NCI-H1417 (cell line): ENCODE results near the gene CD207.
"Not testable (repeated sequence)": the region's sequence is repeated elsewhere in the genome, so short reads cannot be mapped to it uniquely, and the experiment has no call there.

Experiments used
- DNase-seq, 3 experiments: peaks; one replicate each; lab custom pipeline; 2025; lab: John Stamatoyannopoulos, UW

Gene CD207

DNA sequence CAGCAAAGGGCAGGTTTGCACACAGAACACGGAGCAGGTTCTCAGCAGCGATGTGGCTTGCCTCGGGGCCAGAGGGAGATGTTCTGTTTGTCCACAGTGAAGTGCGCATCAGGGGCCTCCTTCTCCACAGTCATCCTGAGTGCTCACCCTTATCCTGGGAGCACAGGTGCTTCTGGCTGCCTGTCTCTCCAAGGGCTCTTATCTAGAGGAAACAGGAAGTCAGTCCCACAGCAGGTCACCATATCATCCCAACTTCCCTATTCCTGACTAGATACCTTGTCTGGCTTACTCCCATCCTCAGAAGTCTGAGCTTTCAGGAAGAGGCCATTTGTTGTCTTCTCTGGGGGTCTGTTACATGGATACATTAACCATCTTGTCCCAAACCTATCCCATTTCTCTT is at the start of gene CD207:
CD207 (minus strand) TSS at position 174 of the 400 bp plus-strand sequence; CDS start at position 134, 40 bp downstream.
- DNase-seq: no peak

DNA sequence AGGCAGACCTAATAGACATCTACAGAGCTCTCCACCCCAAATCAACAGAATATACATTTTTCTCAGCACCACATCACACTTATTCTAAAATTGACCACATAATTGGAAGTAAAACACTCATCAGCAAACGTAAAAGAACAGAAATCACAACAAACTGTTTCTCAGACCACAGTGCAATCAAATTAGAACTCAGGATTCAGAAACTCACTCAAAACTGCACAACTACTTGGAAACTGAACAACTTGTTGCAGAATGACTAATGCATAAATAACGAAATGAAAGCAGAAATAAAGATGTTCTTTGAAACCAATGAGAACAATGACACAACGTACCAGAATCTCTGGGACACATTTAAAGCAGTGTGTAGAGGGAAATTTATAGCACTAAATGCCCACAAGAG is 42.9 kb upstream of the CD207 start:
- not testable (repeated sequence) for DNase-seq

DNA sequence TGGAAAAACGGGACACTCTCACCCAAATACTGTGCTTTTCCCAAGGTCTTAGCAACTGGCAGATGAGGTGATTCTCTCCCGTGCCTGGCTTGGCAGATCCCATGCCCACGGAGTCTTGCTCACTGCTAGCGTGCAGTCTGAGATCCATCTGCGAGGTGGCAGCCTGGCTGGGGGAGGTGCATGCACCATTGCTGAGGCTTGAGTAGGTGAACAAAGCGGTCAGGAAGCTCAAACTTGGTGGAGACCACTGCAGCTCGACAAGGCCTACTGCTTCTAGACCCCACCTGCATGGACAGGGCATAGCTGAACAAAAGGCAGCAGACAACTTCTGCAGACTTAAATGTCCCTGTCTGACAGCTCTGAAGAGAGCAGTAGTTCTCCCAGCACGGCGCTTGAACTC is 40.5 kb upstream of the CD207 start:
- DNase-seq: not testable (repeated sequence)

DNA sequence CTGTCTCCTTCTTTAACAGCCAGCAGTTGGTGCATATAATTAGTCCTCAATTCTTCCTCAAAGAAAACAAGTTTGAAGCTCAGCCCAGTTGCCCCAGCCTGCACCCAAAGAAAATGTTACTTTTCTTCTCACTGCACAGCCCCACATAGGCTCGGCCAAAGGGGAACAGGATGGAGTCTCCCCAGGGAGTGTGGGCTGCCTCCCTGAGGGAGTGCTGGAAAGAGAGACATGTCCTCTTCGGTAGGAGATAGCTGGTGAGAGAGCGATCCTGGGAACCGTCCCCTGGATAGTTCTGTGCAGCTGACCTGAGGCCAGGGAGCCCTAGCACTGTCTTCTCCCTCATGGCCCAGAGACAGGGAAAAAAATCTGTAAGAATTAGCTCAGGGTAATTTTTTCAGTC is 37.9 kb upstream of the CD207 start:
- DNase-seq: no peak

DNA sequence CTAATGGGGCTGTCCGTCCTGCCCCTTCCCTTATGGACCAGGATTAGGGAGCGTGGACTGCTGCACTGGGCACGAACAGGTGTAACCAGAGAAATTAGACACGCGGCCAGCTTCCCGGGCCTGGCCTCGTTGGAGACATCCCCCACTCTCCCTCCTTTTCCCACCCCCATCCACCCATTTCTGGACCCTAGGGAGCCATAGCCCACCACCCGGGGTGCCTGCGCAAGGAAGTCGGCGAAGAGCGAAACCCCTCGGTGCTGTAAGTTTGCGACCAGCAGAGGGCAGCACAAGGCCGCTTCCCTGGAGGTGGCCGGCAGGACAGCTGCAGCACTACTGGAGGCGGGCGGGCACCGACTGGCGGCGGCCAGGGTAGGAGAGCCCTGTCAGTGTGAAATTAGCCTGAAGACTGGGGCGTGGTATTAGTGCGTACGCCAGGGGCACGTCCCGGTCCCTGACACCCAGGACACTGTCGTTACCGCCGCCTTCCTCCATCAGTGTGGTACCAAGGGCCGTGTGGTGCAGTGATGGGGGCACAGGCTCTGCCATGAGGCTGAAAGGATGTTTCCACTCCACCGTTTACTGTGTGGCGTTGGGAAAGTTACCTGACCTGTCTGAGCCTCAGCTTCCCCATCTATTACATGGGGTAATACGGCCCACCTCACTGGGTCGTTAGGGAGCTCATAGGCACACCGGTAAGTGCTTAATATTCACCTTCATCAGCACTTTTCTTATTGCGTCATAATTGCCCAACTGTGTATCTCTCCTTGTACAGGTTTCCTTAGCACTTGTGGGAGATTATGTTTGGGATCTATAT is 36.0 kb upstream of the CD207 start:
- DNase-seq: peak; percentile 65 to 91 (median 79)

DNA sequence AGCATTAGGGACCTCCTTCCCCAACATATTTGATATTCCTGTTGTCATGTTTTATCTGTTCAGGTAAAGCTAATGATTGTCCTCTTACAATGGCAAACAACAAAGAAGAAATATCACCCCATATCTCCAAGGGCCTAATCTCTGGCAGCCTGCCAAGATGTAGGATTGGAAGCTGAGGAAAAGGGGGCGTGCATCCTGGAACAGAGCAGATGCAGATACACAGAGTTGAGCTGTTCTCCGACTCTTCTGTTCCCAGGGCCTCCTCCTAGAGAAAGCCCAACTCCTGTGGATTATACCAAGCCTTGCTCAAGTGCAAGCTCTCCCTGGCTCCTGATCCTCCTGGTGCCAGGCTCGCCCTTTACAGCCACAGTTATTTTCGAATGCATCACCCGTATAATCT is 35.2 kb upstream of the CD207 start:
- peak in 1 of 3 experiments; percentile 53 for DNase-seq

DNA sequence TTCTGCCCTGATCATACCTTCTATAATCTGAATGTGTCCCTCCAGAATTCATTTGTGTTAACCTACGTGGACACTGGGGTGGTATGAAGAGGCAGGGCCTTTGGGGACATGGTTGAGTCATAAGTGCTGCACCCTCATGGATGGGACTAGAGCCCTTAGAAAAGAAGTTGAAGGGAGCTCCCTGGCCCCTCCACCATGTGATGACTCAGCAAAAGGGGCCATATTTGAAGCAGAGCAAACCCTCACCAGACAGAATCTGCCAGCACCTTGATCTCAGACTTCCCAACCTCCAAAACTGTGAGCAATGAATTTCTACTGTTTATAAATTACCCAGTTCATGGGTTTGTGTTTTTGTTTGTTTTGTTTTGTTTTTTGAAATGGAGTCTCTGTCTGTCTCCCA is 33.4 kb upstream of the CD207 start:
- DNase-seq: no peak

DNA sequence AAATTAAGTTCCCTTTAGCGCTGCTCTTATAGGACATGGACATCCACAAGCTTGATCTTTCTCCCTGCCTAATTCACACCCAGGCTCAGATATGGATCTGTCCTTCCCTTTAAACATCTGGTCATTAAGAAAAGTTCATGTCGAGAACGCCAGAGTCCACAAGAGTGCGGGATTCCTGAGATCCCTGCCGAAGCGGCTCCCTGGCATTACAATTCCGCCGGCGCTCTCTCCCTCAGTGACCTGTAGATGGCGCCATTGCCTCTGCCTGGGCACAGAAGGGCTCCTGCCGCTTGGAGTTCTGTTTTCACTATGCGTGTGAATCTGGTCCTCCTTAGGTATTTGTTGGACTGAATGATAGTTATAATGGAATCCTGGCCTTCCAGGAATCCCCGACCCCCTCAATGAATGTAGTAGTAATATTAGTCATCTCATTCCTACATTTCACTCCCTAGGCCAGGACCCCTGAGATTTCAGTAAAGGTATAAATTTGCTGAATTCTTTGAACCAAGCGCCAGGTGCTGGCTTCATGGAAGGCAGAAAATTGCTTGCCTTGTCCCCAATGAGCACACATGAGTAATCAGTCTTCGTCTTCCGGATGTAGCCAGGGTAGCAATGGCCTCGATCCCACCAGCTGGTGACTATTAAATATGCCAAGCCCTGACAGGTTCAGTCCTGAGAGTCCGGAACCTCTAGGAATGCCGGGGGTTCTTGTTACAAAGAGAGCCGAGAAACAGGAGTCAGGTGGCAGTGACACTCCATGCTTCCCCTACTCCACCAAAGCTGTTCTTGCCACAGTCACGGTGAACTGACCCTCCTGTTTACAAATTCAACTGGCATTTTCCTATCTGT is 26.4 kb upstream of the CD207 start:
- peak; percentile 72 to 89 (median 78) for DNase-seq

DNA sequence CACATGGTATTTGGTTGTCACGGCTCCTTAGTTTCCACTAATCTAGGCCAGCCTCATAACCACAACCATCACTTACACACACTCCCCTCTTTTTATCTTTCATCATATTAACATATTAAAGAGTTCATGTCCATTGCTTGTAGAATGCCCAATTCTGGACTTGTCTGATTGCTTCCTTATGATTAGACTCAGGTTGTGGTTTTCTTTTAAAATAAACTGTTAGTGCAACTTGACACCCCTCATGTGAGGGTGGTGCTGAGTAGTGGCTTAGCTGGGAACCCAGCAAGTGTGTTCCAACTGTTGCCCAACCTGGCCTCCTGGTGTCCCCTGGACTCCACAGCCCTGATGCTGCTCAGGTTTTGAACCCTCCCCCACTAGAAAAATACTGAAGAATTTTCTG is 20.1 kb upstream of the CD207 start:
- DNase-seq: no peak

DNA sequence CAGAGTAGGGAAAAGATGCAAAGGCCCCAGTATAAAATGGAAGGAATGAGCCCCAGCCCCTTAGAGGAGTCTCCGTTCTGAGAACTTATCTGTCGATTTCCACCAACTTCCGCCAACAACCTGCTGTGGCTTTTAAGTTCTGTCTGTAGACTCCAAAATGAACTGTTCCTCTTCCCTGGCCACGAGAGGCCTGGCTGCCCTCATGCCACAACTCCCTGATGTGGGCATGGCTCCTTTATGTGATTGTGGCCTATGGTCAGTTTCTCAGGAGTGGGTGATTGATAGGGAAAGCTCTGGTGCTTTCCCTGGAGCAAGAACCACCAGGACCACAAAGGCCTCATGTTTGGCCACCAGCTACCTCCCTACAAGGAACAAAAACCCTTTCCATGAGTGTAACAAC is 18.8 kb upstream of the CD207 start:
- DNase-seq: no peak

DNA sequence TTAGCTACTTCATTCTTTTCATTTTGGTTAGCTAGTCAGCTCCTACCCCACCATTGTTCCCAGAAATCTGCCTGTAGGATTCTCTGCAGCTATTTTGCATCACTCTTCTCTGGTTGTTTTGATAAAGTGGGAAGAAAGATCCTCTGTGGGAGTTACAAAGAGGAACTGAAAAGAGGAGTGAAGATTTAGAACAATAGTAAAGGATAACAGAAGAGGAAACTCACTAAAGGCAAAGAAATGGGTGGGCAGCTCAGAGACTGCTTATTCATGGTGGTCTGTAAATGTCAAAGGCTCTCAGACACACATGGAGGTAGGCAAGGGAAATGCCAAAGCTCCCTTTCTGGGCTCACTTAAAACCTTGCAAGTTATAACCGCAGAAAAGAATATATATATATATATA is 17.2 kb upstream of the CD207 start:
- DNase-seq: no peak

DNA sequence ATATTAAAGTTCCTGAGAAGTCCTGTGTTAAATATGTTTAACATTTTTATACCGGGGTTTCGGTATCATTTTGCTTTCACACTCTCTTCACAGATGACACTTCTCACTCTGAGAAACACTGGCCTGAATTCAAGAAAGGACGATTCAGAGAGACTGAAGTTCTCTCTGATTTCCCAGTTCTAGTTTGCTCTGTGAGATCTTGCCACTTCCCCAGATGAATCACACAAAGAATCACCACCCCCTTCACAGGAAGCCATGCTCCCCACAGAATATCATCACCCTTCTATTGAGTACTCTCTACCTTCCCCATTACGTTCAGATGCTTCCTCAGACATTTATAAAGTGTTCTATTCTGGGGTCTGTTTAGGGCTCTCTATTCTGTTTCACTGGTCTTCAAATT is 16.1 kb upstream of the CD207 start:
- no peak for DNase-seq

DNA sequence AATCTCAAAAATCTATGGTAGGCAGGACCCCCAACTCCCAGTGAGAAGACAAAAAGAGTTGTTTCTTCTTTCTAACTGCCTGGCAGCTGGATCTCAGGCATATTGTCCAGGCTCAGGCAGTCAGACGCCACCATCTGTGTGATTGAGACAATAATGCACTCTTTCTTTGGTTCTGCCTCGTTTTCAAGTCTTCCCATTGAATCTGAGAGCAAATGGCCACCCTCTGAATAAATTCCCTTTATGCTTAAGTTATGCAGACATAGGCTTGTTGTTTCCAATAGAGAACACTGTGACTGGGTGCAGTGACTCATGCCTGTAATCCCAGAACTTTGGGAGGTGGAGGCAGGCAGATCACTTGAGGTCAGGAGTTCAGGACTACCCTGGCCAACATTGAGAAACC is 15.3 kb upstream of the CD207 start:
- no peak for DNase-seq

DNA sequence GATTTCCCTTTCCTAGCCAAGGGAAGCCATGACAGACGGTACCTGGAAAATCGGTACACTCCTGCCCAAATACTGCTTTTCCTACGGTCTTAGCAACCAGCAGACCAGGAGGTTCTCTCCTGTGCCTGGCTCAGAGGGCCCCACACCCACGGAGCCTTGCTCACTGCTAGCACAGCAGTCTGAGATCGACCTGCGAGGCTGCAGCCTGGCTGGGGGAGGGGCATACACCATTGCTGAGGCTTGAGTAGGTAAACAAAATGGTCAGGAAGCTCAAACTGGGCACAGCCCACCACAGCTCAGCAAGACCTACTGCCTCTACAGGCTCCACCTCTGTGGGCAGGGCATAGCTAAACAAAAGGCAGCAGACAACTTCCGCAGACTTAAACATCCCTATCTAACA is 6.8 kb upstream of the CD207 start:
- DNase-seq: peak in 1 of 3 experiments; percentile 11

DNA sequence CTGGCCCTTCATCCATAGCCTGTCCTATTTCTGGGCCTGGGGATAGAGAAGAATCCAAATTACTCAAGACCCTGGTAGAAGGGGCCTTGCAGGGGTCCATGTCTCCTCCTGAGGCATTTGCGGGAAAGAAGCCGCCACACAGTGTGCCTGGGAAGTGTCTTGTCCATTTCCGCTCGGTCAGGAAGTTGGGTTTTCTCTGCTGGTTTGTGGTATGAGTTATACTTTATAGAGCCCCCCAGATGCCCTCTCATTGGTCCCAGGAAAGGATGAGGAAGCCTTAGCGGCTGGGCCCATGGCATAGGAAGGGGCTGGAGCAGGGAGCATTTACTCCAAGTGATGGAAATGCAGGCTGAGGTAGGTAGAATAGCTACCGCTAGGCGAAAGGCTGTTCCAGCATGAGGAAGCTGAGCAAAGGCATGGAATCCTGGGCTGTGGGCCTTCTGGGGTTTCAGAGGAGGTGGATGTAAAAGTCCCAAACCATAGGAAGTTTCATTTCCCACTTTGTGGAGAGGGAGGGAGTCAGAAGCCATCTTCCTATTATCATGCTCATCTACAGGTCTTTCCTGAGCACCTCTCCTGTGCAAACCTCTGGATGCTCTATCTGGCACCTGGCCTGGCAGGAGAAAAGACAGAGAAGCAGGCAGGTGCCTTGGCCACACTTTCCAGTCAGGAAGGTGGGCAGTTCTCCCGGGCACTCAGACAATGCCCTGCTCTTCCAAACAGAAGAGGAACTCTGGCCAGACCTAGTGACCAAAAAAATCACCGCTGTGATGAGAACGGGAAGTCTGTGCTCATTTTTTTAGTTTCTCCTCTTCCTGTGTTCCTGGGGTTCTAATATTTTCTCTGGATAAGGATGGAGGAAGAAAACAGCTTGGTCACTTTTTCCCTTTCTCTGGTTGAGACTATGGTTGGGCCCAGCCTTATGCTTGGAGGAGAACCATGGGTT is 2.6 kb upstream of the CD207 start:
- no peak for DNase-seq

DNA sequence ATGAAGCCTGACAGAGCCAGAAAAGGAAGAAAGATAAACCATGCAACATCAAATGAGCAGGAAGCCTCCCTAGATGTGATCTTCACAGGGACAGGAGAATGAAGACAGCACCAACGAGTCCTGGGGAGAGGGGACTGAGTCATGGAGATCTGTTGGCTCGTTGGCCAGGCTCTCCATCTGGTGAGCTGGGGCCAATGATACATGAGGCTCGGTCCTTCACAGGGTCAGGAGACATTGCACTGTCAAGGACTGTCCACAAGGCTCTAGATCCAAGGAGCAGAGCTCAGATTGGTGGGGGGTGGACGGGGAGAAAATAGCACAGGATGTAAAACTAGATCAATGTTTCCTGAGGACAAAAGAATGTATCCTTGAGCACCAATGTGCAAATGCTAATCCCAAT is 735 bp downstream of the CD207 start:
- DNase-seq: no peak

DNA sequence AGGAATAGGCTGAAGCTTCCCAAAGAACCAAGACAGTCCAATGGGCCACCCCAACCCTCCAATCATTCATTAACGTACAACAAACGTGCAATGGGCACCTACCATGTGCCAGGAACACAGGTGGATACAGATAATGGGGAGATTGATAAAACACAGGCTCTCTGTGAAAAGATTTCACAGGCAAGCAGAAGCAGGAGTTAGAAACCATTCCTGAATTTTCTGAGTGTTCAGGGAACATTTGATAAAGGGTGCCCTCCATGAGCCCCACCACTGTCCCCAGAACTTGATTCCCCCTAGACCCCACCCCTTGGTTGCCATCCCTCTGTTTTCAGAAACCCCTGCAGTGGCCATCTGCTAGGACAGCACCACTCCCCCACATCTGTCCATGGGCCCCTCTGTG is 1.5 kb downstream of the CD207 start:
- no peak for DNase-seq

DNA sequence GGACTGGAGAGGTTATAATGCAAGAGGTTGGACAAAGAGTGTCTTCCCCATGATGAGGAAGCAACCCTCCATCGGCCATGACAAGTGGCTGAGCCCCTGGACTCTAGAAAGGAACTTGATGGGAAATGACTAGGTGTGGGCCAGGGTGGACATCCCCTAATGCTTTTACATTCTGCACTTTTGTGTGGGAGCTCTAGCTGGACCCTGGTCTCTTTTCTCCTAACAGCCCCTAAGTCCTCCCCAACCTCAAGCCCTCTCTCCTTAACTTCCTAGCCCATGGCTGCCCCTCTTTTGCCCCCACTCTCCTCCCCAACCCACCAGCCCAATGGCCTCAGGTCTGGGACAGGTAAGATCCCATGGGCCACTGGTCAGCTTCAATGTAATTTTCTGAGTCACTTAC is 2.4 kb downstream of the CD207 start:
- DNase-seq: no peak

DNA sequence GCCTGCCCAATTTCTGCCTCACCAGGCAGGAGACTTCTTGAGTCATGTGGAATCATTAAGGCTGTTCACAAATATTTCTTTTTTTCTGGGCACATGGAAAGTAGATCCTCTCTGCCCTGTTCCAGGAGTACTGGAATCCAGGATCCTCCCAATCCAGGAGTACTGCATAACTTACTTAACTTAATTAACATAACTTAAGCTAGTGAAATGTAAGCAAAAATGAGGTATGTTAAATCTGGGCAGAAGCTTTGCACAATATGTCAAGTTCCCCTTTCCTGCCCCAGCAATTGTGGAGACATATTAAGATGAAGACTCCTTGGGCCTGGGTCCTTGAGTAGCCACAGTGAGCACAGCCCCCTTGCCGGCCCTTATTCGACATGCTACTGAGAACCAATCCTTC is 3.2 kb downstream of the CD207 start:
- DNase-seq: no peak

DNA sequence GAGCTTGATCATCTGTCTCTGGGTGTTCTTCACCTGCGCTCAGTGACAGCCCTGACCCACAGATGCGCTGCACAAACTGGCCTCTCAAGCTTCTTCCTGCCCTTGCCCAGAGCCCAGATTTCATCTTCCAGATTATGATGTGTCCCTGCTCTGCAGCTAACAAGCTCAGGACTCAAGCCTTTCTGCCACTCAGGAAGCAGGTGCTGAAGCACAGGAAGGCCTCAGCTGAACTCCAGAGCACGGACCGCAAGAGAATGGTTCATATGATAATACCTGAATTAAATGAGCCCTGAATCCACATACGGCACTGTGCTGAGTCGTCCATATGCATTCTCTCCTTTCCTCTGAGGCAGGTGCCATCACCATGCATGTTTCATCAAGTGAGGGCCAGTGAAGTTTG is 3.8 kb downstream of the CD207 start:
- DNase-seq: no peak

DNA sequence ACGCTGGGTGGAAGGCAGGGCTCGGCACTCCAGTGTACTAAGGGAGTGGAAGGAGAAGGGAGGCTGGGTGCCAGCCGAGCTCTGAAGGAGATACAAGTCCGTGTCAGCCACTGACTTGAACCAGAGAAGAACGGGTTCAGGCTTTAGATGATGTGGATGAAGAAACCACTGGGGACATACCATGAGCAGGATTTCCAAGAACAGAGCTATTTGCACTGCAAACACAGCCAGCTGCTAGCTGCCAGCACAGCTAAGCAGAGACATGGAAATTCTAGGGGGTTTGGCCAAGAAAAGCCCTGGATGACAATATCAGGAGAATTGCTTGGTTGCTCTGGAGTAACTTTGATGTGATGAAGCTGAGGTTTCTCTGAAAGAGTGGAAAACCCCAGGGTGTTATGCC is 5.2 kb downstream of the CD207 start:
- DNase-seq: no peak

DNA sequence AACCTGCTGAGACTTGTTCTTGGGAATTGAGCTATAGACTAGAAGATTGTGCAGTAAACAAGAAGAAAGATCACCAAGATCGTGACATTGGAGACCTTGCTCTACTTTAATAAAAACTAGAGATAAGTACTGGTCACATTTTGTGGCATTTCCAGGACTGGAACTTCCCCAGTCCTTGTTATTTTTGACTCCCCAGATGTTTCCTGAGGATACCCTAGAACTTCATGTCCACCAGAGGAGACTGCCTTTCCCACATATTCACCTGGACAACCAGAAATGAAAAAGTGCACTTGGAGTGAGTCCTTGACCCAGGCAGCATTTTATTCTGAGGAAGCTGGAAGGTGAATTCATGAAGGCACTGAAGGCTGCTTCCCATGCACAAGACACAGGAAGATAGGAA is 5.7 kb downstream of the CD207 start:
- DNase-seq: no peak
